ENCODE data around the gene NPHP4.

- TF ChIP-seq CTCF (IDR thresholded peaks at IDR 0.05) (no peak), POLR2AphosphoS5 (IDR thresholded peaks at IDR 0.05) (no peak)
Observed at GRCh38 chr1:5910666-5911065, 81.6 kb downstream of the NPHP4 start.

Measured in transverse colon (tissue), 4 donors.